OCI-LY7 (cell line): ENCODE results near the gene GRID2. TPM values are rescaled to one million over a fixed set of nuclear protein-coding genes. Genes with fewer than 3 reads are reported as not detected.

Experiments
- Bru-seq: library from RNA; stranded (reverse); fragments of 400-500 nt; gene quantifications from one replicate; lab custom pipeline; 2021; lab: Mats Ljungman, UMichigan
- BruChase-seq, 2 experiments: library from RNA; stranded (reverse); fragments of 400-500 nt; gene quantifications; one replicate each; lab custom pipeline; 2021; lab: Mats Ljungman, UMichigan
- BruUV-seq: library from RNA; stranded (reverse); fragments of 400-500 nt; replicated peaks from 2 replicates; lab custom pipeline; 2021; lab: Mats Ljungman, UMichigan
- CTCF ChIA-PET: fragments of 300-600 bp; sonication (Branson Sonifier 250); formaldehyde crosslinking; loops from one replicate; lab custom pipeline; 2022; ENCODE audit warnings: antibody characterized with exemption; ENCODE audit not compliant: unreplicated experiment; lab: Charles Lee
- POLR2A ChIA-PET: fragments of 300-600 bp; sonication (Branson Sonifier 250); formaldehyde crosslinking; loops from one replicate; lab custom pipeline; 2022; ENCODE audit warnings: antibody characterized with exemption; lab: Charles Lee
- DNase-seq: peaks from one replicate; pipeline ENCODE4 v3.0.0-alpha.2; 2015; ENCODE audit warnings: low spot score
- H2AFZ ChIP-seq: fragments of 200-600 bp; sonication (generic), shearing (Covaris generic); 2 replicates; pipeline ENCODE4 v1.6.1; 2014; ENCODE audit warnings: mild to moderate bottlenecking, antibody characterized with exemption, low read length, moderate library complexity
- H3K27ac ChIP-seq: fragments of 200-600 bp; sonication (generic); 2 replicates; pipeline ENCODE4 v1.5.1; 2014; ENCODE audit warnings: mixed run types, low read depth, mild to moderate bottlenecking, moderate library complexity, low read length, inconsistent platforms; ENCODE audit not compliant: poor library complexity, severe bottlenecking
- H3K36me3 ChIP-seq: fragments of 200-600 bp; sonication (generic); 2 replicates; pipeline ENCODE4 v1.6.1; 2014; ENCODE audit warnings: mild to moderate bottlenecking, antibody characterized with exemption, low read length, moderate library complexity, mixed read lengths; ENCODE audit not compliant: insufficient read depth
- H3K4me1 ChIP-seq: fragments of 200-600 bp; sonication (generic); 2 replicates; pipeline ENCODE4 v1.5.1; 2014; ENCODE audit warnings: mild to moderate bottlenecking, low read length; ENCODE audit not compliant: insufficient read depth, poor library complexity, severe bottlenecking
- H3K4me2 ChIP-seq: fragments of 200-600 bp; sonication (generic); 2 replicates; pipeline ENCODE4 v1.6.1; 2014; ENCODE audit warnings: mild to moderate bottlenecking, low read length
- H3K4me3 ChIP-seq: fragments of 200-600 bp; sonication (generic); 2 replicates; pipeline ENCODE4 v1.5.1; 2014; ENCODE audit warnings: mild to moderate bottlenecking, low read depth, low read length; ENCODE audit not compliant: poor library complexity, severe bottlenecking
- H3K79me2 ChIP-seq: fragments of 200-600 bp; sonication (generic); 2 replicates; pipeline ENCODE4 v1.6.1; 2016; ENCODE audit warnings: low read depth, mild to moderate bottlenecking, low read length, moderate library complexity, mixed read lengths; ENCODE audit not compliant: insufficient read depth
- H3K9me2 ChIP-seq: fragments of 200-600 bp; sonication (generic); 2 replicates; pipeline ENCODE4 v1.6.1; 2016; ENCODE audit warnings: mild to moderate bottlenecking, low read length, mixed read lengths; ENCODE audit not compliant: insufficient read depth
- H3K9me3 ChIP-seq: fragments of 200-600 bp; sonication (generic); 2 replicates; pipeline ENCODE4 v1.6.1; 2014; ENCODE audit warnings: mild to moderate bottlenecking, mixed run types, low read length, mixed read lengths
- H4K20me1 ChIP-seq: fragments of 200-600 bp; sonication (generic); 2 replicates; pipeline ENCODE4 v1.6.1; 2014; ENCODE audit warnings: mild to moderate bottlenecking, antibody characterized with exemption, low read length, moderate library complexity, mixed read lengths; ENCODE audit not compliant: insufficient read depth
- CTCF ChIP-seq: fragments of 200-600 bp; sonication (generic); conservative IDR thresholded peaks from 2 replicates; pipeline ENCODE4 v1.5.1; 2014; ENCODE audit warnings: mild to moderate bottlenecking, antibody characterized with exemption, low read length, moderate library complexity, mixed read lengths
- EZH2phosphoT487 ChIP-seq: fragments of 200-600 bp; sonication (generic); IDR thresholded peaks from 2 replicates; pipeline ENCODE4 v1.6.1; 2018; ENCODE audit warnings: low read depth, borderline replicate concordance, mild to moderate bottlenecking, mixed run types, antibody characterized with exemption, low read length, moderate library complexity, mixed read lengths
- intact Hi-C: fragments of 100-400 bp; cut with micrococcal nuclease; formaldehyde crosslinking; loops from one replicate; pipeline ENCODE4 v1.10.0; 2022; ENCODE audit not compliant: unreplicated experiment
- long read RNA-seq: library from polyadenylated mRNA; stranded (forward); transcript quantifications from one replicate; pipeline ENCODE4 v2.0.0, GENCODE V29; 2022
- total RNA-seq, 2 experiments: library from RNA; depleted of rRNA in 1 of 2; stranded (reverse); fragments of >200 nt in 1 of 2; shearing (Covaris generic) in 1 of 2; gene quantifications; 2 replicates each; pipeline ENCODE4 v1.2.3, GENCODE V29; 2014 to 2022

Gene GRID2
- total RNA-seq (2014; rRNA removed; shearing (Covaris generic)) = not detected in 2 replicates
- not detected in 2 replicates for total RNA-seq (2022)
- percentile 1 among the genes with signal in this experiment for Bru-seq, nascent RNA
- BruChase-seq, experiment 1, labeled RNA remaining after a 6-hour chase = percentile 1 among the genes with signal in this experiment
- percentile 0 among the genes with signal in this experiment for BruChase-seq, experiment 2, labeled RNA remaining after a 2-hour chase
- long read RNA-seq = 0 reads

- no peak within 1 kb of the TSS for H3K4me2 ChIP-seq
- no peaks in the 10 kb centered on the region for H3K9me3 ChIP-seq
- CTCF ChIA-PET = no interaction called here
These were observed at the start of gene GRID2 for GRCh38 chr4:92303621-92304027. TSS of gene GRID2 (plus strand) at chr4:92303966.

GRCh38 chr4:92253986-92254671 lies 49.6 kb upstream of the GRID2 start:
- Histone ChIP-seq H3K36me3 (no peaks in the 10 kb centered on the region), H3K4me1 (no peaks in the 10 kb centered on the region), H2AFZ (no peak overlapping the region), H3K27ac (no peak overlapping the region), H4K20me1 (no peaks in the 10 kb centered on the region), H3K9me3 (no peaks in the 10 kb centered on the region), H3K4me3 (no peak overlapping the region), H3K9me2 (no peaks in the 10 kb centered on the region), H3K79me2 (no peaks in the 10 kb centered on the region), H3K4me2 (no peak overlapping the region)
- POLR2A ChIA-PET = no interaction called here
- intact Hi-C loops = no loop called here
- CTCF ChIA-PET = no interaction called here
- no peak for TF ChIP-seq CTCF
- no peak for TF ChIP-seq EZH2phosphoT487
- DNase-seq = no peak
- BruUV-seq = no TSS peak

More at GRCh38 chr4:92303621-92304027, at the start of gene GRID2:
- H3K9me2 ChIP-seq = no peaks in the 10 kb centered on the region
- BruUV-seq = no TSS peak
- no peaks in the 10 kb centered on the region for H3K4me1 ChIP-seq
- no peaks in the 10 kb centered on the region for H4K20me1 ChIP-seq
- H2AFZ ChIP-seq = no peak within 1 kb of the TSS
- no peak for TF ChIP-seq EZH2phosphoT487
- no peak for TF ChIP-seq CTCF
- no peak within 1 kb of the TSS for H3K27ac ChIP-seq
- no peak within 1 kb of the TSS for H3K4me3 ChIP-seq
- POLR2A ChIA-PET = no interaction called here
- intact Hi-C loops = no loop called here
- no peak for DNase-seq
- H3K79me2 ChIP-seq = no peaks in the 10 kb centered on the region
- H3K36me3 ChIP-seq = no peaks in the 10 kb centered on the region
